ENCODE data around the gene MOCOS.

- TF ChIP-seq CTCF (IDR thresholded peaks at IDR 0.05): no peak
- TF ChIP-seq POLR2A (IDR thresholded peaks at IDR 0.05): no peak
- no peak for TF ChIP-seq POLR2AphosphoS5 (IDR thresholded peaks at IDR 0.05)
Observed at GRCh38 chr18:36187826-36188721, 777 bp downstream of the MOCOS start.
